K562 (cell line): Measurements from ENCODE around the gene NAPA. TPM values are rescaled to one million over a fixed set of nuclear protein-coding genes. Genes with fewer than 3 reads are reported as not detected.

Experiments
- CHD1 ChIP-seq: fragments of 200-600 bp; sonication (generic); IDR thresholded peaks from one replicate; pipeline ENCODE4 v1.6.1; 2012; ENCODE audit warnings: mild to moderate bottlenecking, moderate library complexity, low read length, inconsistent platforms
- E2F3 ChIP-seq: fragments of 250-450 bp; sonication (Bioruptor Pico); IDR thresholded peaks from 2 replicates; pipeline ENCODE4 v1.4.0; 2020; ENCODE audit warnings: mild to moderate bottlenecking
- ETV6 ChIP-seq, 3 experiments: fragments of 150-350 bp in 1 of 3; sonication (generic) in 1 of 3; formaldehyde crosslinking in 1 of 3; IDR thresholded peaks; 2 replicates each; pipeline versions ENCODE4 v1.6.1 to v1.8.0; 2014 to 2022; ENCODE audit warnings: borderline replicate concordance in 2 of 3, low read depth in 2 of 3, antibody characterized with exemption in 1 of 3, low read length in 1 of 3, mild to moderate bottlenecking in 1 of 3, missing genetic modification reagents in 1 of 3
- EZH2 ChIP-seq: IDR thresholded peaks from 2 replicates; pipeline ENCODE4 v1.6.1; 2012; ENCODE audit warnings: low read depth, mild to moderate bottlenecking, inconsistent platforms, low read length, borderline replicate concordance
- FOXM1 ChIP-seq, 2 experiments: fragments of 450-650 bp in 1 of 2; sonication (generic) in 1 of 2; formaldehyde crosslinking in 1 of 2; IDR thresholded peaks; 2 replicates each; pipeline versions ENCODE4 v1.6.1 to v1.9.0; 2017 to 2022; ENCODE audit warnings: low read depth in 2 of 2, mild to moderate bottlenecking in 2 of 2, missing genetic modification reagents in 1 of 2, moderate library complexity in 1 of 2
- FOXO4 ChIP-seq: fragments of 450-650 bp; formaldehyde crosslinking; IDR thresholded peaks from 2 replicates; pipeline ENCODE4 v1.4.0; 2020; ENCODE audit warnings: mild to moderate bottlenecking, moderate library complexity
- FOXP4 ChIP-seq: sonication (generic); formaldehyde crosslinking; IDR thresholded peaks from 2 replicates; pipeline ENCODE4 v1.8.0; 2022; ENCODE audit warnings: mild to moderate bottlenecking, missing genetic modification reagents, borderline replicate concordance
- HMG20B ChIP-seq: fragments of 250-450 bp; sonication (Bioruptor Pico); IDR thresholded peaks from 2 replicates; pipeline ENCODE4 v1.5.0; 2021; ENCODE audit warnings: mild to moderate bottlenecking
- IRF2 ChIP-seq: sonication (generic); formaldehyde crosslinking; IDR thresholded peaks from 2 replicates; pipeline ENCODE4 v1.8.1; 2022; ENCODE audit warnings: mild to moderate bottlenecking, missing genetic modification reagents
- NBN ChIP-seq: fragments of 450-650 bp; IDR thresholded peaks from 2 replicates; pipeline ENCODE4 v1.6.1; 2016; ENCODE audit warnings: low read depth, mild to moderate bottlenecking
- NR2C2 ChIP-seq, 2 experiments: fragments of 200-800 bp in 1 of 2; sonication (Bioruptor generic) in 1 of 2; sonication (generic) in 1 of 2; formaldehyde crosslinking in 1 of 2; IDR thresholded peaks; 2 replicates each; pipeline versions ENCODE4 v1.6.1 to v1.8.0; 2016 to 2022; ENCODE audit warnings: mild to moderate bottlenecking in 1 of 2, missing compliant biosample characterization in 1 of 2, missing genetic modification characterization in 1 of 2, missing genetic modification reagents in 1 of 2
- PPARD ChIP-seq: fragments of 250-450 bp; sonication (Bioruptor Pico); IDR thresholded peaks from 2 replicates; pipeline ENCODE4 v1.8.0; 2022; ENCODE audit warnings: inconsistent platforms, mild to moderate bottlenecking, moderate library complexity
- RNF2 ChIP-seq: sonication (generic); IDR thresholded peaks from 2 replicates; pipeline ENCODE4 v1.6.1; 2016
- SRSF7 ChIP-seq: fragments of 200-400 bp; formaldehyde crosslinking; optimal IDR thresholded peaks from 2 replicates; pipeline ENCODE3; 2017; ENCODE audit warnings: mild to moderate bottlenecking, low read depth, low read length
- TEAD2 ChIP-seq: fragments of 450-650 bp; IDR thresholded peaks from 2 replicates; pipeline ENCODE4 v1.6.1; 2016; ENCODE audit warnings: missing genetic modification characterization, control low read depth, missing compliant biosample characterization
- ZNF133 ChIP-seq: fragments of 250-450 bp; sonication (Bioruptor Pico); IDR thresholded peaks from 2 replicates; pipeline ENCODE4 v1.4.0; 2020; ENCODE audit warnings: mild to moderate bottlenecking
- ZNF668 ChIP-seq: fragments of 250-450 bp; sonication (Bioruptor Pico); IDR thresholded peaks from 2 replicates; pipeline ENCODE4 v1.8.0; 2022; ENCODE audit warnings: mild to moderate bottlenecking, inconsistent platforms
- polyA plus RNA-seq, 8 experiments: library from polyadenylated mRNA; depleted of rRNA in 4 of 8; stranded (reverse) in 5 of 8; unstranded in 3 of 8; fragments of >200 nt; fragmentation: Nextera tagmentation in 2 of 8; fragmentation: Illumina TruSeq in 1 of 8; extraction: Ambion mirVana in 2 of 8; extraction: Trizol in 1 of 8; gene quantifications; 2 replicates each; pipeline versions ENCODE4 v1.2.1 to v1.2.3, GENCODE V29; 2011 to 2014; ENCODE audit warnings: inconsistent platforms in 1 of 8, missing spikeins in 1 of 8
- total RNA-seq, 7 experiments: library from RNA; depleted of rRNA in 6 of 7; stranded (reverse); fragments of >200 nt in 6 of 7; fragmentation: Illumina TruSeq in 2 of 7; extraction: Trizol in 2 of 7; gene quantifications; 2 replicates each; pipeline versions ENCODE4 v1.2.1 to v1.2.3, GENCODE V29; 2011 to 2021; ENCODE audit warnings: low replicate concordance in 1 of 7
- TF ChIP-seq, protein P1 (sequence below), 3 experiments: IDR thresholded peaks in 2 of 3; conservative IDR thresholded peaks in 1 of 3; 2 replicates each; pipeline ENCODE4 v1.5.1; 2011 to 2012; ENCODE audit warnings: low read length in 3 of 3, mild to moderate bottlenecking in 3 of 3, control low read depth in 2 of 3, improper control_type of control experiment in 1 of 3, inconsistent platforms in 1 of 3, low read depth in 1 of 3, mixed read lengths in 1 of 3, moderate library complexity in 1 of 3; ENCODE audit not compliant: insufficient read depth in 2 of 3
- TF ChIP-seq, protein P2 (sequence below): fragments of 450-650 bp; formaldehyde crosslinking; IDR thresholded peaks from 2 replicates; pipeline ENCODE4 v1.4.0; 2020; ENCODE audit warnings: mild to moderate bottlenecking, moderate library complexity

Gene NAPA
- total and polyA plus RNA-seq, 9 of the 15 experiments (the other 6 are each of a cell fraction or from before 2014, with no cell fraction given) = 5.4 to 98.6 (median 77.5) TPM

DNA sequence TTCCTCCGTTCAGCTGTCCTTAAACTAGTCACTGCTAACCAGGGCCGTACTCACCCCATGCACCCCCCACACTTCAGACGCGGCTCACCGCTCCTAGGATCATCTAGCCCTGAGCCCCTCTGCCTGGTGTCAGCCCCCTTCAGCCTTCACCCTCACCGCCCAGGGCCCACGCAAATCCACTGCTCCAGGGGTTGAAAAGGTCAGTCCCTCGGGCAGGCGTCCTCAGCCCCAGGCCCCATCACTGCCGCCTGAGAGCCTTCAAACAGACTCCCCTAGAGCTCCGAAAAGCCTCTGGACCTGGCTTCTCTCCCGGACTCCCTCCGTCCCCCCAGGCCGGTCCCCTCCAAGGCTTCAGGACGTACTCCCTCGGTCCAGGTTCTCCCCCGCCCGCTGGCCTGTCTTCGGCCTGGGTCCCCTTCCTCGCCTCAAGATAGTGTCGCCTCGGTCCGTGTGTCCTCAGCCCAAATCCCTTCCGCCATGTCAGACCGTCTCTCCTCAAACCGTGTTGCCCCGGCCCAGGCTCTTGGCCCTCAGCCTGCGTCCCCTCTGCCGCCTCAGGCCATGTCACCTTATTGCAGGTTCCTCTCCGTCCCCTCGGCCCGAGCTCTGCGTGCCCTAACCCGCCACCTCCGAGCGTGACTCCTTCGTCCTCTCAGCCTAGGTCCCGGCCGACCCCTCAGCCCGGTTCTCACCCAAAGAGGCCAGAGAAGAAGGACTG is 553 bp downstream of the NAPA start (continued):
- TF ChIP-seq, protein P1, sequence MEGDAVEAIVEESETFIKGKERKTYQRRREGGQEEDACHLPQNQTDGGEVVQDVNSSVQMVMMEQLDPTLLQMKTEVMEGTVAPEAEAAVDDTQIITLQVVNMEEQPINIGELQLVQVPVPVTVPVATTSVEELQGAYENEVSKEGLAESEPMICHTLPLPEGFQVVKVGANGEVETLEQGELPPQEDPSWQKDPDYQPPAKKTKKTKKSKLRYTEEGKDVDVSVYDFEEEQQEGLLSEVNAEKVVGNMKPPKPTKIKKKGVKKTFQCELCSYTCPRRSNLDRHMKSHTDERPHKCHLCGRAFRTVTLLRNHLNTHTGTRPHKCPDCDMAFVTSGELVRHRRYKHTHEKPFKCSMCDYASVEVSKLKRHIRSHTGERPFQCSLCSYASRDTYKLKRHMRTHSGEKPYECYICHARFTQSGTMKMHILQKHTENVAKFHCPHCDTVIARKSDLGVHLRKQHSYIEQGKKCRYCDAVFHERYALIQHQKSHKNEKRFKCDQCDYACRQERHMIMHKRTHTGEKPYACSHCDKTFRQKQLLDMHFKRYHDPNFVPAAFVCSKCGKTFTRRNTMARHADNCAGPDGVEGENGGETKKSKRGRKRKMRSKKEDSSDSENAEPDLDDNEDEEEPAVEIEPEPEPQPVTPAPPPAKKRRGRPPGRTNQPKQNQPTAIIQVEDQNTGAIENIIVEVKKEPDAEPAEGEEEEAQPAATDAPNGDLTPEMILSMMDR (IDR thresholded peaks at IDR 0.05 in 2 of 3, conservative IDR thresholded peaks at IDR 0.05 in 1 of 3; ENCODE audit: insufficient read depth in 2 of 3, low read depth in 1 of 3, low read length in 3 of 3) = no peak
- TF ChIP-seq NBN (no peak), FOXP4 (peak; percentile 34; the same call in 1 of the 2 replicates), TEAD2 (tag) (no peak), RNF2 (no peak), E2F3 (CRISPR knock-in tag) (no peak), FOXO4 (no peak), EZH2 (no peak), ZNF133 (CRISPR knock-in tag) (no peak), NR2C2 (CRISPR knock-in tag; IDR thresholded peaks at IDR 0.05) (peak; percentile 39; the same call in 1 of the 2 replicates), NR2C2 (tag; IDR thresholded peaks at IDR 0.05) (no peak), ZNF668 (no peak), FOXM1 (IDR thresholded peaks at IDR 0.05; ENCODE audit: low read depth) (no peak), FOXM1 (CRISPR knock-in tag; IDR thresholded peaks at IDR 0.05; ENCODE audit: low read depth) (no peak), IRF2 (no peak), SRSF7 (no peak), PPARD (CRISPR knock-in tag) (no peak), CHD1 (no peak), HMG20B (no peak), ETV6 (IDR thresholded peaks at IDR 0.05; ENCODE audit: borderline replicate concordance in 1 of 2, low read depth in 2 of 2, low read length in 1 of 2) (no peak), ETV6 (CRISPR knock-in tag; IDR thresholded peaks at IDR 0.05; ENCODE audit: borderline replicate concordance) (peak; percentile 80)
- TF ChIP-seq, protein P2, sequence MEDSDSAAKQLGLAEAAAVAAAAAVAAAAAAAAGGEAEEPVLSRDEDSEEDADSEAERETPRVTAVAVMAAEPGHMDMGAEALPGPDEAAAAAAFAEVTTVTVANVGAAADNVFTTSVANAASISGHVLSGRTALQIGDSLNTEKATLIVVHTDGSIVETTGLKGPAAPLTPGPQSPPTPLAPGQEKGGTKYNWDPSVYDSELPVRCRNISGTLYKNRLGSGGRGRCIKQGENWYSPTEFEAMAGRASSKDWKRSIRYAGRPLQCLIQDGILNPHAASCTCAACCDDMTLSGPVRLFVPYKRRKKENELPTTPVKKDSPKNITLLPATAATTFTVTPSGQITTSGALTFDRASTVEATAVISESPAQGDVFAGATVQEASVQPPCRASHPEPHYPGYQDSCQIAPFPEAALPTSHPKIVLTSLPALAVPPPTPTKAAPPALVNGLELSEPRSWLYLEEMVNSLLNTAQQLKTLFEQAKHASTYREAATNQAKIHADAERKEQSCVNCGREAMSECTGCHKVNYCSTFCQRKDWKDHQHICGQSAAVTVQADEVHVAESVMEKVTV (CRISPR knock-in tag) = no peak
